GM23338 (cell line): ENCODE measurements around the gene MTHFD1L. TPM values are rescaled to one million over a fixed set of nuclear protein-coding genes. Genes with fewer than 3 reads are reported as not detected.
A peak's percentile ranks its signal among the peaks of the same experiment; 100 is the strongest.

Experiments used
- ATAC-seq: fragments of 200-7000 bp; cut with Tn5 transposase; 3 replicates; pipeline ENCODE4 v1.9.1; 2020
- DNase-seq: peaks from one replicate; pipeline ENCODE4 v3.0.0-alpha.2; 2015; ENCODE audit warnings: low spot score
- H2AFZ ChIP-seq: fragments of 200-600 bp; sonication (generic); 2 replicates; pipeline ENCODE4 v1.8.0; 2016; ENCODE audit warnings: antibody characterized with exemption, mild to moderate bottlenecking, moderate library complexity
- H3F3A ChIP-seq: fragments of 200-600 bp; sonication (generic); replicated peaks from 2 replicates; pipeline ENCODE4 v1.8.0; 2017; ENCODE audit warnings: antibody characterized with exemption, mixed run types, low read depth
- H3K27ac ChIP-seq: fragments of 200-600 bp; sonication (generic); 2 replicates; pipeline ENCODE4 v1.6.1; 2016; ENCODE audit warnings: low read depth
- H3K27me3 ChIP-seq: fragments of 200-600 bp; sonication (generic); 2 replicates; pipeline ENCODE4 v1.8.0; 2016; ENCODE audit warnings: mild to moderate bottlenecking, mixed run types, moderate library complexity; ENCODE audit not compliant: insufficient read depth
- H3K36me3 ChIP-seq: fragments of 200-600 bp; sonication (generic); 2 replicates; pipeline ENCODE4 v1.8.0; 2016; ENCODE audit warnings: mild to moderate bottlenecking; ENCODE audit not compliant: insufficient read depth
- H3K4me1 ChIP-seq: fragments of 200-600 bp; sonication (generic); 2 replicates; pipeline ENCODE4 v1.8.0; 2016; ENCODE audit warnings: mild to moderate bottlenecking, moderate library complexity; ENCODE audit not compliant: insufficient read depth
- H3K4me2 ChIP-seq: fragments of 200-600 bp; sonication (generic); 2 replicates; pipeline ENCODE4 v1.7.1; 2017; ENCODE audit warnings: mixed run types
- H3K4me3 ChIP-seq: fragments of 200-600 bp; sonication (generic); 2 replicates; pipeline ENCODE4 v1.6.1; 2016; ENCODE audit warnings: mixed run types
- H3K79me2 ChIP-seq: fragments of 200-600 bp; sonication (generic); replicated peaks from 2 replicates; pipeline ENCODE4 v1.8.0; 2017; ENCODE audit warnings: mild to moderate bottlenecking; ENCODE audit not compliant: insufficient read depth
- H3K9me2 ChIP-seq: fragments of 200-600 bp; sonication (generic); 2 replicates; pipeline ENCODE4 v1.8.0; 2017; ENCODE audit not compliant: insufficient read depth
- H4K20me1 ChIP-seq: fragments of 200-600 bp; sonication (generic); replicated peaks from 2 replicates; pipeline ENCODE4 v1.8.0; 2017; ENCODE audit warnings: mild to moderate bottlenecking; ENCODE audit not compliant: insufficient read depth
- H3K27ac Mint-ChIP-seq: 2 replicates; pipeline ENCODE4 v1.8.0; 2020; ENCODE audit warnings: inconsistent platforms, mild to moderate bottlenecking, moderate library complexity, mixed read lengths
- H3K27me3 Mint-ChIP-seq: 3 replicates; pipeline ENCODE4 v1.8.0; 2022; ENCODE audit warnings: low read depth, mild to moderate bottlenecking, moderate library complexity, mixed read lengths, inconsistent platforms; ENCODE audit not compliant: insufficient read depth, poor library complexity
- H3K36me3 Mint-ChIP-seq: 3 replicates; pipeline ENCODE4 v1.8.0; 2021; ENCODE audit warnings: low read depth, mild to moderate bottlenecking, inconsistent platforms, moderate library complexity, mixed read lengths
- H3K4me1 Mint-ChIP-seq: 3 replicates; pipeline ENCODE4 v1.8.0; 2020; ENCODE audit warnings: mild to moderate bottlenecking, inconsistent platforms, mixed read lengths
- H3K4me3 Mint-ChIP-seq: 3 replicates; pipeline ENCODE4 v1.8.0; 2021; ENCODE audit warnings: moderate library complexity, mild to moderate bottlenecking, inconsistent platforms, mixed read lengths
- H3K9me3 Mint-ChIP-seq: 3 replicates; pipeline ENCODE4 v1.8.0; 2020; ENCODE audit warnings: moderate library complexity, mild to moderate bottlenecking, inconsistent platforms, mixed read lengths
- CREB1 ChIP-seq: fragments of 250-450 bp; sonication (Bioruptor Pico); IDR thresholded peaks from 2 replicates; pipeline ENCODE4 v1.5.0; 2020; ENCODE audit warnings: low read depth, mild to moderate bottlenecking, moderate library complexity
- JUNB ChIP-seq: IDR thresholded peaks from one replicate; pipeline ENCODE4 v1.6.1; 2016; ENCODE audit warnings: antibody characterized with exemption; ENCODE audit not compliant: unreplicated experiment
- NANOG ChIP-seq: IDR thresholded peaks from 2 replicates; pipeline ENCODE4 v1.6.1; 2016; ENCODE audit warnings: antibody characterized with exemption, borderline replicate concordance
- POLR2AphosphoS5 ChIP-seq: IDR thresholded peaks from 2 replicates; pipeline ENCODE4 v1.6.1; 2016; ENCODE audit warnings: antibody characterized with exemption, low read depth
- STAT1 ChIP-seq: IDR thresholded peaks from one replicate; pipeline ENCODE4 v1.6.1; 2016; ENCODE audit warnings: antibody characterized with exemption; ENCODE audit not compliant: unreplicated experiment
- ZNF331 ChIP-seq: fragments of 250-450 bp; sonication (Bioruptor Pico); IDR thresholded peaks from 2 replicates; pipeline ENCODE4 v1.5.0; 2020; ENCODE audit warnings: low read depth, mild to moderate bottlenecking, moderate library complexity
- polyA plus RNA-seq: library from polyadenylated mRNA; unstranded; fragments of >200 nt; fragmentation: Nextera tagmentation; extraction: Ambion mirVana; gene quantifications from 2 replicates; pipeline ENCODE4 v1.2.1, GENCODE V29; 2016
- total RNA-seq: library from RNA; depleted of rRNA; stranded (reverse); fragments of >200 nt; shearing (Covaris generic); gene quantifications from 2 replicates; pipeline ENCODE4 v1.2.3, GENCODE V29; 2014
- TF ChIP-seq, protein P1 (sequence below): IDR thresholded peaks from 2 replicates; pipeline ENCODE4 v1.6.1; 2016; ENCODE audit warnings: antibody characterized with exemption
- TF ChIP-seq, protein P2 (sequence below), 2 experiments: fragments of 200-600 bp in 1 of 2; sonication (generic) in 1 of 2; conservative IDR thresholded peaks; 2 replicates each; pipeline versions ENCODE4 v1.5.1 to v1.6.1; 2016 to 2017; ENCODE audit warnings: antibody characterized with exemption in 2 of 2, low read depth in 2 of 2, mild to moderate bottlenecking in 2 of 2, moderate library complexity in 1 of 2
- TF ChIP-seq, protein P3 (sequence below): fragments of 250-450 bp; sonication (Bioruptor Pico); IDR thresholded peaks from 2 replicates; pipeline ENCODE4 v1.5.0; 2020; ENCODE audit warnings: mild to moderate bottlenecking, moderate library complexity

MTHFD1L gene
- total and polyA plus RNA-seq, 2 experiments from 2014 or later = 53.2 to 66.8 TPM

DNA sequence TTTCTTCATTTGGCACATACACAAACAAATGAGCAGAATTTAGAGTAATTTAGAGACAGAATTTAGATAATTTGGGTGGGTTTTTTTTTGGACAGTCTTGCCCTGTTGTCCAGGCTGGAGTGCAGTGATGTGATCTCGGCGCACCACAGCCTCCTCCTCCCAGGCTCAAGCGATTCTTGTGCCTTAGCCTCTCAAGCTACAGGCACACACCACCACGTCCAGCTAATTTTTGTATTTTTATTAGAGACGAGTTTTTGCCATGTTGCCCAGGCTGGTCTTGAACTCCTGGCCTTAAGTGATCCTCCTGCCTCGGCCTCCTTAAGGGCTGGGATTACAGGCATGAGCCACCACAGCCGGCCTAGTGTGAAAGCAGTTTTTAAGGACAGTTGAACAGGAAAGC lies 127.8 kb downstream of the MTHFD1L start:
- Histone ChIP-seq H3K27me3 (no peaks in the 10 kb centered on the region), H4K20me1 (peaks cover 9% of the 10 kb centered on the region; the same call in 1 of the 2 replicates), H3F3A (no peaks in the 10 kb centered on the region), H3K9me2 (no peaks in the 10 kb centered on the region), H3K4me2 (no peak overlapping the region), H3K36me3 (no peaks in the 10 kb centered on the region; the same call in 1 of the 2 replicates), H3K27ac (0 out of 2 replicates have a peak overlapping the region, but pooled peaks have one; percentile 57), H3K79me2 (no peaks in the 10 kb centered on the region), H3K4me3 (no peak overlapping the region), H3K4me1 (no peaks in the 10 kb centered on the region), H2AFZ (no peak overlapping the region)
- no peak for DNase-seq
- no peak overlapping the region for H3K27ac Mint-ChIP-seq
- TF ChIP-seq, protein P1, sequence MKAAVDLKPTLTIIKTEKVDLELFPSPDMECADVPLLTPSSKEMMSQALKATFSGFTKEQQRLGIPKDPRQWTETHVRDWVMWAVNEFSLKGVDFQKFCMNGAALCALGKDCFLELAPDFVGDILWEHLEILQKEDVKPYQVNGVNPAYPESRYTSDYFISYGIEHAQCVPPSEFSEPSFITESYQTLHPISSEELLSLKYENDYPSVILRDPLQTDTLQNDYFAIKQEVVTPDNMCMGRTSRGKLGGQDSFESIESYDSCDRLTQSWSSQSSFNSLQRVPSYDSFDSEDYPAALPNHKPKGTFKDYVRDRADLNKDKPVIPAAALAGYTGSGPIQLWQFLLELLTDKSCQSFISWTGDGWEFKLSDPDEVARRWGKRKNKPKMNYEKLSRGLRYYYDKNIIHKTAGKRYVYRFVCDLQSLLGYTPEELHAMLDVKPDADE = no peak
- TF ChIP-seq, protein P2, sequence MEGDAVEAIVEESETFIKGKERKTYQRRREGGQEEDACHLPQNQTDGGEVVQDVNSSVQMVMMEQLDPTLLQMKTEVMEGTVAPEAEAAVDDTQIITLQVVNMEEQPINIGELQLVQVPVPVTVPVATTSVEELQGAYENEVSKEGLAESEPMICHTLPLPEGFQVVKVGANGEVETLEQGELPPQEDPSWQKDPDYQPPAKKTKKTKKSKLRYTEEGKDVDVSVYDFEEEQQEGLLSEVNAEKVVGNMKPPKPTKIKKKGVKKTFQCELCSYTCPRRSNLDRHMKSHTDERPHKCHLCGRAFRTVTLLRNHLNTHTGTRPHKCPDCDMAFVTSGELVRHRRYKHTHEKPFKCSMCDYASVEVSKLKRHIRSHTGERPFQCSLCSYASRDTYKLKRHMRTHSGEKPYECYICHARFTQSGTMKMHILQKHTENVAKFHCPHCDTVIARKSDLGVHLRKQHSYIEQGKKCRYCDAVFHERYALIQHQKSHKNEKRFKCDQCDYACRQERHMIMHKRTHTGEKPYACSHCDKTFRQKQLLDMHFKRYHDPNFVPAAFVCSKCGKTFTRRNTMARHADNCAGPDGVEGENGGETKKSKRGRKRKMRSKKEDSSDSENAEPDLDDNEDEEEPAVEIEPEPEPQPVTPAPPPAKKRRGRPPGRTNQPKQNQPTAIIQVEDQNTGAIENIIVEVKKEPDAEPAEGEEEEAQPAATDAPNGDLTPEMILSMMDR (conservative IDR thresholded peaks at IDR 0.05; ENCODE audit: low read depth in 2 of 2) = no peak
- TF ChIP-seq CREB1 (CRISPR knock-in tag) (no peak), STAT1 (no peak), ZNF331 (CRISPR knock-in tag) (no peak), JUNB (no peak), POLR2AphosphoS5 (no peak), NANOG (no peak)
- H3K4me1 Mint-ChIP-seq = peaks cover 5% of the 10 kb centered on the region; the same call in 2 of the 3 replicates
- no peak overlapping the region for H3K4me3 Mint-ChIP-seq
- H3K9me3 Mint-ChIP-seq = no peaks in the 10 kb centered on the region
- H3K36me3 Mint-ChIP-seq = peaks cover 32% of the 10 kb centered on the region
- no peaks in the 10 kb centered on the region for H3K27me3 Mint-ChIP-seq
- no peak for ATAC-seq

DNA sequence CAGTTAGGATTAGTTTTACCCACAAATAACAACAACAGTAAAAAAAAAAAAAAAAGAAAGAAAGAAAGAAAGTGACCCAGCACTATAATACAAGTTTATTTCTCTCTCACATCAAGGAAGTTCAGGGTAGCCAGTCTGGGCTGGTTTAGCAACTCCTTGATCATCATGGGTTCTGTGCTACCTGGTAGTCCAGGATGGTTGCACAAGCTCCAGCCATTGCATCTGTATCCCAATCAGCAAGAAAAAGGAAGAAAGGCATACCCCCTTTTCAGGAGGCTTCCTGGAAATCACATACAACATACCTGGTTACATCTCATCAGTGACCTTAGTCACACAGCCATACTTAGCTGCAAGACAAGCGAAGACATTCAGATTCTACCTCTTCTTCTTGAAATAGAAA lies 128.5 kb downstream of the MTHFD1L start:
- Mint-ChIP-seq H3K9me3 (no peaks in the 10 kb centered on the region), H3K4me1 (peaks cover 5% of the 10 kb centered on the region; the same call in 2 of the 3 replicates), H3K36me3 (peaks cover 34% of the 10 kb centered on the region), H3K27ac (no peak overlapping the region), H3K27me3 (no peaks in the 10 kb centered on the region), H3K4me3 (no peak overlapping the region)
- TF ChIP-seq, protein P1 = no peak
- TF ChIP-seq JUNB (no peak), CREB1 (CRISPR knock-in tag) (no peak), STAT1 (no peak), ZNF331 (CRISPR knock-in tag) (no peak), POLR2AphosphoS5 (no peak), NANOG (no peak)
- TF ChIP-seq, protein P3, sequence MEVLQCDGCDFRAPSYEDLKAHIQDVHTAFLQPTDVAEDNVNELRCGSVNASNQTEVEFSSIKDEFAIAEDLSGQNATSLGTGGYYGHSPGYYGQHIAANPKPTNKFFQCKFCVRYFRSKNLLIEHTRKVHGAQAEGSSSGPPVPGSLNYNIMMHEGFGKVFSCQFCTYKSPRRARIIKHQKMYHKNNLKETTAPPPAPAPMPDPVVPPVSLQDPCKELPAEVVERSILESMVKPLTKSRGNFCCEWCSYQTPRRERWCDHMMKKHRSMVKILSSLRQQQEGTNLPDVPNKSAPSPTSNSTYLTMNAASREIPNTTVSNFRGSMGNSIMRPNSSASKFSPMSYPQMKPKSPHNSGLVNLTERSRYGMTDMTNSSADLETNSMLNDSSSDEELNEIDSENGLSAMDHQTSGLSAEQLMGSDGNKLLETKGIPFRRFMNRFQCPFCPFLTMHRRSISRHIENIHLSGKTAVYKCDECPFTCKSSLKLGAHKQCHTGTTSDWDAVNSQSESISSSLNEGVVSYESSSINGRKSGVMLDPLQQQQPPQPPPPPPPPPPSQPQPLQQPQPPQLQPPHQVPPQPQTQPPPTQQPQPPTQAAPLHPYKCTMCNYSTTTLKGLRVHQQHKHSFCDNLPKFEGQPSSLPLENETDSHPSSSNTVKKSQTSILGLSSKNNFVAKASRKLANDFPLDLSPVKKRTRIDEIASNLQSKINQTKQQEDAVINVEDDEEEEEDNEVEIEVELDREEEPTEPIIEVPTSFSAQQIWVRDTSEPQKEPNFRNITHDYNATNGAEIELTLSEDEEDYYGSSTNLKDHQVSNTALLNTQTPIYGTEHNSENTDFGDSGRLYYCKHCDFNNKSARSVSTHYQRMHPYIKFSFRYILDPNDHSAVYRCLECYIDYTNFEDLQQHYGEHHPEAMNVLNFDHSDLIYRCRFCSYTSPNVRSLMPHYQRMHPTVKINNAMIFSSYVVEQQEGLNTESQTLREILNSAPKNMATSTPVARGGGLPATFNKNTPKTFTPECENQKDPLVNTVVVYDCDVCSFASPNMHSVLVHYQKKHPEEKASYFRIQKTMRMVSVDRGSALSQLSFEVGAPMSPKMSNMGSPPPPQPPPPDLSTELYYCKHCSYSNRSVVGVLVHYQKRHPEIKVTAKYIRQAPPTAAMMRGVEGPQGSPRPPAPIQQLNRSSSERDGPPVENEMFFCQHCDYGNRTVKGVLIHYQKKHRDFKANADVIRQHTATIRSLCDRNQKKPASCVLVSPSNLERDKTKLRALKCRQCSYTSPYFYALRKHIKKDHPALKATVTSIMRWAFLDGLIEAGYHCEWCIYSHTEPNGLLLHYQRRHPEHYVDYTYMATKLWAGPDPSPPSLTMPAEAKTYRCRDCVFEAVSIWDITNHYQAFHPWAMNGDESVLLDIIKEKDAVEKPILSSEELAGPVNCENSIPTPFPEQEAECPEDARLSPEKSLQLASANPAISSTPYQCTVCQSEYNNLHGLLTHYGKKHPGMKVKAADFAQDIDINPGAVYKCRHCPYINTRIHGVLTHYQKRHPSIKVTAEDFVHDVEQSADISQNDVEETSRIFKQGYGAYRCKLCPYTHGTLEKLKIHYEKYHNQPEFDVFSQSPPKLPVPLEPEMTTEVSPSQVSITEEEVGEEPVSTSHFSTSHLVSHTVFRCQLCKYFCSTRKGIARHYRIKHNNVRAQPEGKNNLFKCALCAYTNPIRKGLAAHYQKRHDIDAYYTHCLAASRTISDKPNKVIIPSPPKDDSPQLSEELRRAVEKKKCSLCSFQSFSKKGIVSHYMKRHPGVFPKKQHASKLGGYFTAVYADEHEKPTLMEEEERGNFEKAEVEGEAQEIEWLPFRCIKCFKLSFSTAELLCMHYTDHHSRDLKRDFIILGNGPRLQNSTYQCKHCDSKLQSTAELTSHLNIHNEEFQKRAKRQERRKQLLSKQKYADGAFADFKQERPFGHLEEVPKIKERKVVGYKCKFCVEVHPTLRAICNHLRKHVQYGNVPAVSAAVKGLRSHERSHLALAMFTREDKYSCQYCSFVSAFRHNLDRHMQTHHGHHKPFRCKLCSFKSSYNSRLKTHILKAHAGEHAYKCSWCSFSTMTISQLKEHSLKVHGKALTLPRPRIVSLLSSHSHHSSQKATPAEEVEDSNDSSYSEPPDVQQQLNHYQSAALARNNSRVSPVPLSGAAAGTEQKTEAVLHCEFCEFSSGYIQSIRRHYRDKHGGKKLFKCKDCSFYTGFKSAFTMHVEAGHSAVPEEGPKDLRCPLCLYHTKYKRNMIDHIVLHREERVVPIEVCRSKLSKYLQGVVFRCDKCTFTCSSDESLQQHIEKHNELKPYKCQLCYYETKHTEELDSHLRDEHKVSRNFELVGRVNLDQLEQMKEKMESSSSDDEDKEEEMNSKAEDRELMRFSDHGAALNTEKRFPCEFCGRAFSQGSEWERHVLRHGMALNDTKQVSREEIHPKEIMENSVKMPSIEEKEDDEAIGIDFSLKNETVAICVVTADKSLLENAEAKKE (CRISPR knock-in tag) = no peak
- H3K27ac ChIP-seq = no peak overlapping the region
- H3K4me1 ChIP-seq = no peaks in the 10 kb centered on the region
- H3K27me3 ChIP-seq = no peaks in the 10 kb centered on the region
- H3K36me3 ChIP-seq = no peaks in the 10 kb centered on the region; the same call in 1 of the 2 replicates
- no peak overlapping the region for H3K4me2 ChIP-seq
- no peaks in the 10 kb centered on the region for H3K9me2 ChIP-seq
- H2AFZ ChIP-seq = no peak overlapping the region
- DNase-seq (no peak), ATAC-seq (no peak)
- H3K79me2 ChIP-seq = no peaks in the 10 kb centered on the region
- no peaks in the 10 kb centered on the region for H3F3A ChIP-seq
- H3K4me3 ChIP-seq = no peak overlapping the region
- peaks cover 9% of the 10 kb centered on the region; the same call in 1 of the 2 replicates for H4K20me1 ChIP-seq
